HEK293T (cell line): ENCODE results near the gene KANK3.

ENCODE experiments used
- BHLHE40 ChIP-seq: fragments of 450-650 bp; IDR thresholded peaks from 2 replicates; pipeline ENCODE4 v1.6.1; 2016; ENCODE audit warnings: mild to moderate bottlenecking, moderate library complexity, borderline replicate concordance
- CTBP1 ChIP-seq: fragments of 450-650 bp; IDR thresholded peaks from 2 replicates; pipeline ENCODE4 v1.6.1; 2016; ENCODE audit warnings: borderline replicate concordance
- ELF4 ChIP-seq: fragments of 450-650 bp; IDR thresholded peaks from 2 replicates; pipeline ENCODE4 v1.6.1; 2017; ENCODE audit warnings: antibody characterized with exemption
- FOXA1 ChIP-seq: fragments of 450-650 bp; IDR thresholded peaks from 2 replicates; pipeline ENCODE4 v1.6.1; 2016; ENCODE audit warnings: mild to moderate bottlenecking
- FOXK2 ChIP-seq: fragments of 450-650 bp; IDR thresholded peaks from 2 replicates; pipeline ENCODE4 v1.6.1; 2016; ENCODE audit warnings: mild to moderate bottlenecking
- FOXM1 ChIP-seq: fragments of 450-650 bp; IDR thresholded peaks from 2 replicates; pipeline ENCODE4 v1.6.1; 2017; ENCODE audit warnings: mild to moderate bottlenecking, borderline replicate concordance
- HDGF ChIP-seq: fragments of 450-650 bp; IDR thresholded peaks from 2 replicates; pipeline ENCODE4 v1.6.1; 2017; ENCODE audit warnings: antibody characterized with exemption, borderline replicate concordance
- PKNOX1 ChIP-seq: fragments of 450-650 bp; IDR thresholded peaks from 2 replicates; pipeline ENCODE4 v1.6.1; 2016
- SUZ12 ChIP-seq: fragments of 450-650 bp; IDR thresholded peaks from 2 replicates; pipeline ENCODE4 v1.6.1; 2016; ENCODE audit warnings: mild to moderate bottlenecking
- TARDBP ChIP-seq: fragments of 450-650 bp; IDR thresholded peaks from 2 replicates; pipeline ENCODE4 v1.6.1; 2016

DNA sequence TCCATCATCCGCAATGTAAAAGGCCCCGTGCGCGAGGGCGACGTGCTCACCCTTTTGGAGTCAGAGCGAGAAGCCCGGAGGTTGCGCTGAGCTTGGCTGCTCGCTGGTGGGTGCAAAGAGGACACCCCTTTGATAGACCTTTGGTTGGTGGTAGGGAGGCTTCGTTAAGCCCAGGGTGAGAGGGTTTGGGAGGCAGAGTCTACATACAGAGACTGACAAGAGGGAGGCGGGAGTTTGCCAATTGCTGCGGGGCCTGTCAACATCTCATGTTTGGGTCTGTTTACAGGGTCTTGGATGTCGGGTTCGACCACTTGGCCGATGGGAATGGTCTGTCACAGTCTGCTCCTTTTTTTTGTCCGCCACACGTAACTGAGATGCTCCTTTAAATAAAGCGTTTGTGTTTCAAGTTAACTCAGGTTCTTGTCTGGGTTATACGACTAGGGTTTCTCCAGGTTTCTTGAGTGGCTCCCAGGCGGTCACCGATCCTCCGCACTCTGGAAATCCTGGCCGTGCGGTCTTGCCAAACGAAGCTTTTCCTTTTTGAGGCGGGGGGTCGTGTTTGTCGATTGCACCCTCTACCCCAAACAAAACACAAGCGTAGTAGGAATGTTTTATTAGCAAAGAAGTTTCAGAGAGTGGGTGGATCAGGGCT, 20.9 kb downstream of the KANK3 start:
- TF ChIP-seq TARDBP (no peak), PKNOX1 (no peak), BHLHE40 (no peak), FOXM1 (no peak), HDGF (no peak), FOXA1 (no peak), ELF4 (no peak), CTBP1 (no peak), FOXK2 (no peak), SUZ12 (no peak)
